NCI-H526 treated with DMSO at 0.1 percent for 48 hours (cell line): ENCODE data around the gene TEX55.
"Not testable (repeated sequence)": the region's sequence is repeated elsewhere in the genome, so short reads cannot be mapped to it uniquely, and the experiment has no call there.

Experiments used
- DNase-seq: peaks from one replicate; lab custom pipeline; 2025; lab: John Stamatoyannopoulos, UW

Gene TEX55

DNA sequence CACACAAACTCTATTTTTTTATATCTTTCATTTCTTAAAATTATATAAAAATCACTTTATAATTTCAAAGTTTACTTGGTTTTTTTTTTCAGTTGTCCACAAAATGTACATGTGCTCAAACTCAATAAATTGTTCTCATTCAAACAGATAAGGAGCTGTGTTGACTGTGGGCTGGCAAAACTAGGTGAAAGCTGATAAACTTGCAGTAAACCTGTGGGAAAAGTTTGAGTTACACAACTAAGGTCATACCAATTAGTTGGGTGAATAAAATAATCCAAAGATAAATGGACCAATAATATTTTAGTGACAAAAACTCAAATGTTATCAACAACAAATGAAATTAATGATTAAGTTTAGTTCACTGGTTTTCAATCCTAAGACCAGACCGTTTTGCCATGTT lies 14.8 kb downstream of the TEX55 start:
- DNase-seq: no peak

DNA sequence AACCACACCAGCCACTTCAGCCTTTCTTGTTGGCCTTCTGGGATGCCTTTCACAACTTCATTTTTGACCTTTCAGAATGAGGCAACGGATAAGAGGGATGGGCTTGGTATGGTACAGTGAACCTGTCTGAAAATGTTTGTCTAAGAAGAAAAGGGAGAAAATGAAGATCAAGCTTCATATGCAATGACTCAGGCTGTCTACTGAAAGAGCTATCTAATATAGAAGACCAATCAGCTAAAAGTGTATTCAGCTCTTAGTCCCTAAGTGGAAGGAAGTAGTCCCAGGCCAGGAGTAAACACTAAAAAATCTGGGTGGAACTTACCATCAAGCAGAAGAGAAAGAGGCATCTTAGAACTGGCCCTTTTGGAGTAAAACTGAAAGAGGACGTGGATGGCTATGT lies 15.3 kb downstream of the TEX55 start:
- DNase-seq: no peak

DNA sequence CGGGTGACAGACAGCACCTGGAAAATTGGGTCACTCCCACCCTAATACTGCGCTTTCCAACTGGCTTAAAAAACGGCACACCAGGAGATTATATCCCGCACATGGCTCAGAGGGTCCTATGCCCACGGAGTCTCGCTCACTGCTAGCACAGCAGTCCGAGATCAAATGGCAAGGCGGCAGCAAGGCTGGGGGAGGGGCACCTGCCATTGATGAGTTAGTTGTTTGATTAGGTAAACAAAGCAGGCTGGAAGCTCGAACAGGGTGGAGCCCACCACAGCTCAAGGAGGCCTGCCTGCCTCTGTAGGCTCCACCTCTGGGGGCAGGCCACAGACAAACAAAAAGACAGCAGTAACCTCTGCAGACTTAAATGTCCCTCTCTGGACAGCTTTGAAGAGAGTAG lies 18.8 kb downstream of the TEX55 start:
- DNase-seq: not testable (repeated sequence)

DNA sequence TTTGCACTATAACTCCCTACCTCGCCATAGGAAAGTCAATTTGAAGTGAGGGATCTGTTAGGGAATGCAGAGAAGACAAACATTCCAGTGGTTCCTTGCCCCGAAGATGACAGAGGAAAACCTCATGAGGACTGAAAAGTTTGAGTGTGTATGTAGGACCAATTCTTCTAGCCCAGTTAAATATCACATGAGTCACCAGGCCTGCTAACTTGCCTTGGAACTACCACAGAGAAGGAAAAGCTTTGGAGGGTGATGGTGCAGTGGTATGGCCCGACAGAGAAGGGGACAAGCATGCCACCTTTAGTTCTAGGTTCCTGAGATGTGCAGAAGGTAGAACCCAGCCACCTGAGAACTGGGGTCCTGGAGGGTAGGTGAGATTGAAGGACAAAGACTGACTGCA lies 24.9 kb downstream of the TEX55 start:
- no peak for DNase-seq

DNA sequence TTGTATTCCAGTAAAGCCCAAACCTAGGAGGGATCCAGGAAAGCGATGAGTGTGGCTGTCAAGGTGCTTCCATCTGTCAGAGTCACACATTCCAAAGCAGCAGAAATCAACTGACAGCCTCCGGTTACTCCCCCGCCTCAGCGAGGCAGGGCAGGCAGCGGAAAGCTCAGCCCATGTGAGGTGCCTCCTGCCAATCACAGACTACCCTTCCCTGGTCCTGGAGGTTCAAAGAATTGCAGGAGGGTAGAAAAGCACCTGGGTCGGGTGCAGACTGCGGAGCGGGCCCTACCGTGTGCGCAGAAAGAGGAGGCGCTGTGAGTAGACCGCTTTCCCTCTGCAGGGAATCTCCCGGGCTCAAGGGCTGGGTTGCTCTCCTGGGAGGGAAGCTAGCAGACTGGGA lies 27.4 kb downstream of the TEX55 start, which contains the start of gene UPK1B:
UPK1B (plus strand) TSS at position 274 of the 400 bp plus-strand sequence. CDS start 13,144 bp downstream, outside the sequence.
- DNase-seq: no peak

DNA sequence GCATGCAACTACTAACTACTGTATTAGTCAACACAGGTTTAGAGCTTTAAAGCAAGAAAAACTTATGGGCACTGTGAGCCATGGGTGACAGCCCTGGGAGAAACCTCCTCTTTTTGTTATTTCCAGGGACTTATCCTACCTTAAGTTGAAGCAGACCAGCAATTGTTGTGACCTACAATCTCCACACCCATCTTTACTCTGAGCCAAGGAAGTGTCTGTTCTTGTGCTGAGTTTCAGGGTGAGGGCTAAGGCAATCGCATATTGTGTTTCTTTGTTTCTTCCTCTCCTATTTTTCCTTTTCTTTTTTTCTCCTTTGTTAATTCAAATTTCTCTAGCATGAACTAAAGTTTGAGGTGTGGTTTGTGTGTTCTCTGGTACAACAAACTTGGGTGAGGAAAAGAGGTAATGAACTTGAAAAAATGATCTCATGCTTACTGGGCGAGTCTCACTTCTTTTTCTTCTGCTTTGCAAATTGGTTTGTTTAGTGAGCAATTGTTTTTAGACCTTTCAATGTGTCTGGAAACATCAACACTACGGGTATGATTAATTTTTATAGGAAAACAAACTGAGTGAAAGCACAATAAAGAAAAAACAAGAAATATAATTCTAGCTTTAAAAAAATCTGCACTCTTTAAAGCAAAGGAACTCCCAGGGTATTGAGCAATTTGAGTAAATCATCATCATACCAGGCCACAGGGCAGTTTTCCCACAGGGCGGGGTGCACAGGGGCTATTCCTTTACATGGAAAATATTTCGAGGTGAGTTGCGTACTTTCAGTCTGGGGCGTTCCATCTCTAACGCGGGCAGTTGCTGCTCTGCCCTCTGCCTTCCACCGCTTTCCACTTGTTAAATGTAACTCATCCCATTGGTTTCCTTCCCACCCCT lies 30.1 kb downstream of the TEX55 start:
- no peak for DNase-seq

DNA sequence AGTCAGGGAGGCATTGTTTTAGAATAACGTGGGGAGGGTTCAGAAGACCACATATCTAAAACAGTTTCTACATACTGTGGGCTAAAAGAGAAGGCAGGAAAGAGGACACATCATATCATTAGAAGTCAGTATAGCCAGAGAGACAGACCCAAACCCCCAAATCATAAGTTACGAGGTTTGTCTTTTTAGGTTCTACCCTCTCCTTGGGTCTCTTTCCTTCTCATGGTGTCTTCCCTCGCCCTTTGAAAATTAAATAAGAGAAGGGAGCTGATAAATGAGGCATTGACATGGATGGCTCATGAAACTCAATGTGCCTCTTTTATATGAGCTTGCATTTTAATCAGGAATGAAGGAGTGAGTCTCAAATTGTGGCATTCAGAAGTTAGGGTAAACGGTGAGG lies 30.8 kb downstream of the TEX55 start:
- DNase-seq: no peak

DNA sequence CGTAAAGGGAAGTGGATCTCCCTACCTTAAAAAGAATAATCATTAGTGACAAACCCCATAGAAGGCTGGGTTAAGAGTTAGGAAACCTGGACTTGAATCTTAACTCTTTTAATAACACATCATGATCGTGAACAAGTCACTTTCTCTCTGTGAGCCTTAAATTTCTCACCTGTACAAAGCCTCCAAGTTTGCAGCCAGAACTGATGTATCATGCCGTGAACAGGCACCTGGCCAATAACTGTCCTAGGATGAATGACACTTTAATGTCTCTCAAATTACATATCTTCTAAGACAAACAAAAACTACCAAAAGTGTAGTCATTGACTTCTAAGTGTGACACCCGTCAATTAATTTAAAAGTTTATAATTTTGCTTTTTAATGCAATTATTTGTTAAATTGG lies 31.4 kb downstream of the TEX55 start:
- DNase-seq: no peak

DNA sequence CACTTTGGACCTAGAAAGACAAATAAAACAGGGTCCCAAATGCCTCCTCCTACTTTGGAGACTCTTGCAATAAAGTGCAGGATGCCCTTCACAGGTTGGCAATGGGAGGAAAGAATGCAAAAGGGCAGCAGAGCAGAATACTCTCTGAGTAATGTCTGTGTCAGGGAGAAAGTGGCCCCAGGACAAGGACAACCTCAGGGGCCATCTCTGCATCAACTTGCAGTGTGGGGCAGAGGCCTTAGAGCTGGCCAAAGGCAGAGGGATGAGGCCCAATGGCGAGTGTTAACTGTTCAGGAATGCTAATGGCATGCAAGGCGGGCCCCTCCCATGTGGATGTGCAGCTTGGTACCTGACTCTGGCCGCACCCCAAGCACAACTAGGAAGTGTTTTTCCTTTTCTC lies 35.8 kb downstream of the TEX55 start:
- no peak for DNase-seq

DNA sequence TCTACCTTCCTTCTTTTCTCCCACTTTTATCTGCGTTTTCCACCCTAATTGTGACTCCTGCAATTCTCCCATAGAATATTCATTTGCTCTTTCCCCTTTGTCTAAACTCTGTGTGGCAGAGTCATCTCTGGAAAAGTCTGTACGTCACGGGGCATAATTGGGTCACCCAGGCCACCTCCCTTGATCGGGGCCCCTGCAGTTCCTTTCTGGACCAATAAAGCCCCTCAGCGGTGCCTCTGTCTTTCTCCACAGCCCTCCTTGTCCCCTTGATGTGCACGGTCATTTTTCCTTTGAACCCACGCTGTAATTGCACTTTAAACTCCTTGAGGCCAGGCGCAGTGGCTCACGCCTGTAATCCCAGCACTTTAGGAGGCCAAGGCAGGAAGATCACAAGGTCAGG lies 38.1 kb downstream of the TEX55 start:
- no peak for DNase-seq

DNA sequence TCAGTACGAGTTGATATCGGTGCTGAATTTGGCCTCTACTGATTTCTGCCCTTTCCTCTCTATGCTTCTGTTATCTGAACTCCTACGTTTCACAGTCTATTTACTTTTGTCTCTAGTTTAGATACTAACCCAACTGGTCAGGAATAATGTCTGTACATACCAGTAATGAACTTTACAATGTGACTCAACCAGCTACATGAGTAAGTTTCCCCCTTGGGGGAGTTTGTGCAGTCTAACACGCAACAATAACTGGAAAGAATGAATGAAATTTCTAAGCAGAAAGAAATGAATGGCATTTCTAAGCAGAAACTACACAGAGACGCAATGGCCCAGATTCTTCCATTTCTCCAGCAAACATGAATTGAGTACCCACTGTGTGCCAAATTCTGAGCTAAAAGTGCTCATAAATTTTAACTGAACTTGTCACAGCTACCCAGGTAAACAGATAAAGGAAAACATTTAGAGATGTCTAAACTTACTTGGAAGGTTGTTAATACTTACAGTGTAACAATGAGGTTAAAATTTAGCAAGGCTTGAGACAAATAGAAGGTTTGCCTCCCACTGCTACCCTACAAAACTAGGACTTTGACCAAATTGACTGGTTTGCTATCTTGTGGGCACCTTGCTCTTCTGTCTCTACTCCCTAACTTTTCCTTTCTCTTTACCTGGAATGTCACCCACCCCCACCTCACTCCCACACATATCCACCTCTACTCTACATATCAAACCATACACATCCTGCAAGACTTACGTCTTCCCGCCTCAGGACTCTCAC lies 39.0 kb downstream of the TEX55 start:
- DNase-seq: no peak

DNA sequence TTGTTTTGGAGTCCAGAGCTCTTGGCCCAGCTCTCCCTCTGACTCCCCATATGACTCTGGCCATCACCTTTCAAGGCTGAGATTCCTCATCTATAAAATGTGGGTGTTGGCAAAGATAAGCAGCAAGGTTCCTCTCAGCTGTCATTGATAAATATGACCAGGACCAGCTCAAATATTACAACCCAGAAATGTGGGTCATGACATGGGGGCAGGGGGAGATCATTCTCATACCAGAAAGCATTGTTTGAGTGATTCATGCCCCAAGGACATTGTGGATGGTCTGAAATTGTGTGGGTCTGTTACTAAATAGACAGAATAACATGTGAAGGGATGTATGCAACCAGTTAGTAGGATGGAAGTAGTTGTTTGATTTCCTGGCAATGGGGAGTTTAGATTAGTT lies 41.3 kb downstream of the TEX55 start:
- no peak for DNase-seq

DNA sequence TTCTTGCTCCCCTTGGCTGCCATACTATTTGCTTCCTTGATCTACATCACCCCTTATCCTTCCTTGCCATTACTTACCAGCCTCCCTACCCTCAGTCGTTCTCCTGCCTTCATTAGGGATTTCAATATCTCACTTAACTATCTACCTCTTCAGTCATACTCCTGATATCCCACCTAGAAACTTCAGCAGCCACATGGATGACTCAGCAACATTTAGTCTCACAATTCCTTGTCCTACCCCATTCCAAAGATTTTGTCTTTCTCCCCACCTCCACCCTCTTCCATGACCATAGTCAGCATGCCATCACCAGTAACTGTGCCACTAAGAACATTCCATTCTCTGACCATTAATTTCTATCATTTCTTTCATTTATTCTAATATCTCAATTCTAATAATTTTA lies 45.8 kb downstream of the TEX55 start:
- no peak for DNase-seq

DNA sequence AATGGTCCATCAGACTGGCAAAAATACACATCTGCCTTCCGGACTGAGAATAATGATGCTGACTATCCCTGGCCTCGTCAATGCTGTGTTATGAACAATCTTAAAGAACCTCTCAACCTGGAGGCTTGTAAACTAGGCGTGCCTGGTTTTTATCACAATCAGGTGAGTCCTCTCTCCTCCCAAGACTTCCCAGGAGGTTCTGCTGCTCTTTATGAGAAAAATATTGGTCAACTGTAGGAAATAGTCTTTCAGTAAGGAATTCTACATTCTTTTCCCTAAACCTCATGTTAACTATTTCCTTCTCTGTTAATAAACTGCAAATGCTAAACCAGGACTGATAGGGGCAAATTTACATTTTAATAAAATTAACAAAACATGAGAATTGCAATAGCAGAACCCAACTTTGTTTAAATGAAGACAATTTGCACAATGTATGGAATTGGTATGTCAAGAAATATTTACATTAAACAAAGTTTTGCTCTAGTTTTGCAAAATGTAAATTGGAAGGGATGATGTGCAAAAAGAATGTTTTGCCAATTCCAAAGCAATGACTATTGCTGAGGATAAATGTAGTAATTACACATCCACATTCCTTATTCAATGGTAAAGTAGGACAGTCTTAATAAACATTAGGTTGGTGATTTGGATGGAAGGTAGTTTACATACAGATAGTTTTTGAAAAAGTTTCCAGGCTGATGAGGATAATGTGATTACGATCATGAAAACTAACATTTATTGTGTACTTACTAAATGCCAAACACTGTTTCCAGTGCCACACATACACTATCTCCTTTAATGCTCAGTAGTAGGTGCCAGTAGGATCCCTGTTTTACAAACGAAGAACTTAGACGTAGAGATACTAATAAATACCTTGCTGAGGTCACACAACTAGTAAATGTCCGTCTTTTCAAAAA lies 48.5 kb downstream of the TEX55 start:
- DNase-seq: no peak

DNA sequence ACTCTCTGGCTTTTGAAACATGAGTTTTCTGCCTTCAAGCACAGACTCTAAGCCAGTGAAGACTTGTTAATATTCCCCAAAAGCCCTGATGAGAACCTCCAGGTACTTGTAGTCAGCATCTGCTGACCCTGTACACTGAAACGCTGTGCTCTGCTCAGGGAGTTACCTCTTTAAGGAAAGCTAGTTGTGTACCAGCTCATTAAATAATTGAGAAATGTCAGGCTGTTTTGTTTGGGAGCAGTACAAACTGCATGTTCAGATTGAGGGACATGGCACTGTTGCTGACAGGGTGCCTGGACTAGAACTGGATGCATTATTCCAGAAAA lies 49.1 kb downstream of the TEX55 start:
- DNase-seq: no peak

DNA sequence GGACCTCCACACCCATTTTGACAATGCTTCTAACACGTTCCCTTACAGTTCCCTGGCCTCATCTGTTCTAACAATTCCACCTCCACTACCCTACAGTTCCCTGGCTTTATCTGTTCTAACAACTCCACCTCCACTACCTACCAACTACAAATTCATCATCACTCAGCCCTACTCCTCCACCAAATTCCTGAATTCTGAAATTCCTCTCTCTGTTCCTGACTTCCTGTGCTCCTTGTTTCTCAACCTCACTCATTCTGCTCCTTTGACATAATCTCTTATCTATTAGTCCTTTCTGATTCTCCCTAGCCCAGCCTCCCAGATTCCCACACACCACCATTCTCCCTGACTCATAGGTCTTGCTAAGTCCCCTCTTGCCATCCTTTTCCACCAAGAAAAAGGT lies 49.9 kb downstream of the TEX55 start:
- no peak for DNase-seq
